ENCODE results near the gene GIMAP2. TPM values are rescaled to one million over a fixed set of nuclear protein-coding genes. Genes with fewer than 3 reads are reported as not detected.
"Not testable (repeated sequence)": the region's sequence is repeated elsewhere in the genome, so short reads cannot be mapped to it uniquely, and the experiment has no call there.

The GIMAP2 gene
- polyA plus RNA-seq, 1 donor (not counting 4 experiments of a cell fraction or from before 2014, with no cell fraction given) = 3.2 TPM

GRCh38 chr7:150657526-150657925, 28.0 kb upstream of the GIMAP2 start:
- dilution Hi-C loops (cut with MboI; ENCODE audit: extremely low pct_ligation_motif_present, low sequenced_read_pairs) = no loop called here
- Histone ChIP-seq H3K4me1 (ENCODE audit: control insufficient read depth, extremely low read depth, insufficient read depth, low read length) (no peaks in the 10 kb centered on the region), H3K9me1 (ENCODE audit: control insufficient read depth, extremely low read depth, insufficient read depth, low read length) (no peaks in the 10 kb centered on the region), H3K27me3 (ENCODE audit: control insufficient read depth, extremely low read depth, insufficient read depth, low read length) (no peaks in the 10 kb centered on the region), H4K20me1 (ENCODE audit: control insufficient read depth, extremely low read depth, insufficient read depth, low read length) (no peaks in the 10 kb centered on the region), H3K4me2 (ENCODE audit: control insufficient read depth, extremely low read depth, insufficient read depth, low read depth, low read length) (no peak overlapping the region), H3K4me3 (ENCODE audit: control insufficient read depth in 2 of 3, extremely low read depth in 1 of 3, insufficient read depth in 2 of 3, low read depth in 1 of 3, low read length in 3 of 3) (no peak overlapping the region), H3K9me3 (ENCODE audit: control insufficient read depth, low read depth, low read length) (no peaks in the 10 kb centered on the region), H3K36me3 (ENCODE audit: control insufficient read depth in 2 of 2, extremely low read depth in 1 of 2, insufficient read depth in 2 of 2, low read length in 2 of 2) (no peaks in the 10 kb centered on the region), H3K9ac (ENCODE audit: control insufficient read depth, extremely low read depth, insufficient read depth, low read length) (no peak overlapping the region), H3K27ac (ENCODE audit: control insufficient read depth, insufficient read depth, low read length) (no peak overlapping the region), H2AFZ (ENCODE audit: control insufficient read depth, low read length) (no peak overlapping the region), H3K79me2 (ENCODE audit: control insufficient read depth, insufficient read depth, low read length) (no peaks in the 10 kb centered on the region)
- TF ChIP-seq CTCF (optimal IDR thresholded peaks at IDR 0.05 in 1 of 3, IDR thresholded peaks at IDR 0.05 in 1 of 3, conservative IDR thresholded peaks at IDR 0.05 in 1 of 3; ENCODE audit: extremely low read depth in 1 of 3, insufficient read depth in 2 of 3, low read length in 3 of 3) (no peak), EZH2 (IDR thresholded peaks at IDR 0.05; ENCODE audit: low read length) (no peak)
- DNase-seq (ENCODE audit: low read depth, low spot score) (no peak), FAIRE-seq (no peak)

- Histone ChIP-seq H3K4me3 (ENCODE audit: control insufficient read depth in 2 of 3, extremely low read depth in 1 of 3, insufficient read depth in 2 of 3, low read depth in 1 of 3, low read length in 3 of 3) (no peak overlapping the region), H3K4me1 (ENCODE audit: control insufficient read depth, extremely low read depth, insufficient read depth, low read length) (no peaks in the 10 kb centered on the region), H3K9me1 (ENCODE audit: control insufficient read depth, extremely low read depth, insufficient read depth, low read length) (no peaks in the 10 kb centered on the region), H3K27me3 (ENCODE audit: control insufficient read depth, extremely low read depth, insufficient read depth, low read length) (no peaks in the 10 kb centered on the region), H2AFZ (ENCODE audit: control insufficient read depth, low read length) (no peak overlapping the region), H3K4me2 (ENCODE audit: control insufficient read depth, extremely low read depth, insufficient read depth, low read depth, low read length) (no peak overlapping the region), H3K36me3 (ENCODE audit: control insufficient read depth in 2 of 2, extremely low read depth in 1 of 2, insufficient read depth in 2 of 2, low read length in 2 of 2) (no peaks in the 10 kb centered on the region), H4K20me1 (ENCODE audit: control insufficient read depth, extremely low read depth, insufficient read depth, low read length) (no peaks in the 10 kb centered on the region), H3K9me3 (ENCODE audit: control insufficient read depth, low read depth, low read length) (no peaks in the 10 kb centered on the region), H3K27ac (ENCODE audit: control insufficient read depth, insufficient read depth, low read length) (no peak overlapping the region), H3K9ac (ENCODE audit: control insufficient read depth, extremely low read depth, insufficient read depth, low read length) (no peak overlapping the region), H3K79me2 (ENCODE audit: control insufficient read depth, insufficient read depth, low read length) (no peaks in the 10 kb centered on the region)
- no peak for FAIRE-seq
- DNase-seq (ENCODE audit: low read depth, low spot score) = no peak
- TF ChIP-seq EZH2 (IDR thresholded peaks at IDR 0.05; ENCODE audit: low read length) (no peak), CTCF (optimal IDR thresholded peaks at IDR 0.05 in 1 of 3, IDR thresholded peaks at IDR 0.05 in 1 of 3, conservative IDR thresholded peaks at IDR 0.05 in 1 of 3; ENCODE audit: extremely low read depth in 1 of 3, insufficient read depth in 2 of 3, low read length in 3 of 3) (no peak)
- dilution Hi-C loops (cut with MboI; ENCODE audit: extremely low pct_ligation_motif_present, low sequenced_read_pairs) = no loop called here
These were observed 24.4 kb upstream of the GIMAP2 start for GRCh38 chr7:150660939-150661613.

GRCh38 chr7:150662821-150663220, 22.7 kb upstream of the GIMAP2 start:
- dilution Hi-C loops (cut with MboI; ENCODE audit: extremely low pct_ligation_motif_present, low sequenced_read_pairs); H3K4me1 ChIP-seq (ENCODE audit: control insufficient read depth, extremely low read depth, insufficient read depth, low read length); H3K9me3 ChIP-seq (ENCODE audit: control insufficient read depth, low read depth, low read length); H3K27ac ChIP-seq (ENCODE audit: control insufficient read depth, insufficient read depth, low read length); H3K79me2 ChIP-seq (ENCODE audit: control insufficient read depth, insufficient read depth, low read length); H3K4me3 ChIP-seq (ENCODE audit: control insufficient read depth in 2 of 3, extremely low read depth in 1 of 3, insufficient read depth in 2 of 3, low read depth in 1 of 3, low read length in 3 of 3); H3K36me3 ChIP-seq (ENCODE audit: control insufficient read depth in 2 of 2, extremely low read depth in 1 of 2, insufficient read depth in 2 of 2, low read length in 2 of 2); H3K4me2 ChIP-seq (ENCODE audit: control insufficient read depth, extremely low read depth, insufficient read depth, low read depth, low read length); H3K27me3 ChIP-seq (ENCODE audit: control insufficient read depth, extremely low read depth, insufficient read depth, low read length); FAIRE-seq; DNase-seq (ENCODE audit: low read depth, low spot score); H4K20me1 ChIP-seq (ENCODE audit: control insufficient read depth, extremely low read depth, insufficient read depth, low read length); H3K9ac ChIP-seq (ENCODE audit: control insufficient read depth, extremely low read depth, insufficient read depth, low read length); H3K9me1 ChIP-seq (ENCODE audit: control insufficient read depth, extremely low read depth, insufficient read depth, low read length); H2AFZ ChIP-seq (ENCODE audit: control insufficient read depth, low read length): not testable (repeated sequence)

Measured in keratinocyte (primary cell).